GM19397 (cell line): ENCODE measurements around the gene FGD1.
A peak's percentile ranks its signal among the peaks of the same experiment; 100 is the strongest.

Source experiments
- ATAC-seq: cut with Tn5 transposase; IDR thresholded peaks from one replicate; pipeline ENCODE4 v1.9.1; 2021; ENCODE audit warnings: mild to moderate bottlenecking, moderate library complexity; ENCODE audit not compliant: unreplicated experiment

The FGD1 gene

DNA sequence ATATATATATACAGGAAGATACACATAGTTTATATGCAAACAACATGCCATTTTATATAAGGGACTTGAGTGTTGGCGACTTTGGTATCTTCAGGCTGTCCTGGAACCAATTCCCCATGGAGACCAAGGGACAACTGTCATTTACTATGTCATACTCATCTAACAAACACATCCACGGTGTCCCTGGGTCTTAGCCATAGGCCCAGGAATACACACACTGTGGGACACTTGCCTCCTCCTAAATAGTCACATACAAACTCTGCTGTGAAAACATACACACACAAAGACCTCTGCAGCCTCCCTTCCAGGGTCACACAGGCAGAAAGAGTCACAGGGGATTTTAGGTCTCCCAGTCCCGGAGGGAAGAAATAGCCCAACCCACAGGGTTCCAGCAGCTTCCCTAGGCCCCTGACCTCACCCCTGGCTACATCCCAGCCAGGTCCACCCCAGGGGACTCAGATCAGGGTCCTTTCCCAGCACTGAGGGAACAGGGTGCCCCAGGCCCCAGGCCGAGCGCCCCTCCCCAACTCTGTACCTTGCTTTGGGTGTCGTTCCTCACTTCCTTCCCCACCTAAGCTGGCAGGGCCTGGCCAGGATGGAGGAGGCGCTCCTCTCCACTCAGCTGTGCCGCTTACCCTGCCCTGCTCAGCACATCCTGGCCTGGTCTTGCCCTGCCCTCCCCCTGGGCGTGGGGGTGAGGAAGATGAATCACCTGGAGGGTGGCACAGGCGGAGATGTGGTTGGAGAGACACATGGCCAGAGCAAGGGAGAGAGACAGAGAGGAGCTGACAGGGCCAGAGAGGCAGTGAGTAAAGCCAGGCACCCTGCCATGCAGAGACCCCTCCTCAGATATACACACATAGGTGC is 21.8 kb downstream of the FGD1 start:
- no peak for ATAC-seq

DNA sequence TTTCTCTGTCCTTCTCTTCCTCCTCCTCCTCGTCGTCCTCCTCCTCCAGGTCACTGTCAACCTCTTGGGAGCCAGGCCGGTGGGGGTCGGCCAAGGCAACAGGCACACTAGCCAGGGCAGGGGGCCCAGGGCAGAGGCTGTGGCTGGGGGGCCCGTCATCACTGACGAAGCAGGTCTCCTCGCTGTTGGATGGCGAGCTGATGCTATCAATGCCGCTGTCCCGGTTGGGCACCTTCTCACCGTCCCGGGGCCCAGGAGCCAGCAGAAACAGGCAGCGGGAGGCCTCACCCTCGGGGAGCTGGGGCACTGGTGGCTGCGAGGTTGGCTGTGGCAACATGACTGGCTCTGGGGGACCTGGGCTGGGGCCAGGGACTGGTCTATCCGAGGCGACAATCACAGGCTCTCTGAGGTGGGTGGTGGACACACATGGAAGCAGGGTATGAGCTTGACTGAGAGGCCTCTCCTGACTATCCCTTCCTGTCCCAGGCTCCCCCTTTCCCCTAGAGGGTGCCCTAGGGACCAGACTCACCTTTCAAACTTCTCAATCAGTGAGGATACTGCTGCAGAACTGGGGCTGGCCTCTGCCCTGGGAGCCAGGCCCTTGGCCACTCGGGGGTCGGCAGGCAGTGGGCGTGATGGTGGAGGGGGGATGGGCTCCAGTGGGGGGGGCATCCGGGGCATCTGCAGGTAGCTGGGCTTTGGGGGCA is 25.8 kb downstream of the FGD1 start:
- no peak for ATAC-seq

DNA sequence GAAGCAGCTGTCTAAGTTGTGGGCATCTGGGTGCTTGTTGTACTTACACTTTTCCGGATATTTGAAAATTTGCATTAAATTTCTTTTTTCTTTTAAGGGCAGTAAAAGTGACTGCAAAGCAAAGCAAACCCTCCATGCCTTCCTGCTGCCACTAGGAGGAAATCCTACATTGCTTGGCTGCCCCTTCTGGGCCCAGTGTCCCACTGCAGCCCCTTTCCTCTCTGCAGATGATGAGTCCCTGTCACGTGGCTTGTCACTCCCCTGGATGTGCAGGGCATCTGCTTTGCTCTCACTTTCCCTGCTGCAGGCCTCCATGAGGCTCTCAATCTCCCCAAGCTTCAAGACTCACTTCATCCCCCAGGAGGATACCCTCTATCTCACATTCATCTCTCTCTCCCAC is 43.1 kb downstream of the FGD1 start:
- no peak for ATAC-seq

DNA sequence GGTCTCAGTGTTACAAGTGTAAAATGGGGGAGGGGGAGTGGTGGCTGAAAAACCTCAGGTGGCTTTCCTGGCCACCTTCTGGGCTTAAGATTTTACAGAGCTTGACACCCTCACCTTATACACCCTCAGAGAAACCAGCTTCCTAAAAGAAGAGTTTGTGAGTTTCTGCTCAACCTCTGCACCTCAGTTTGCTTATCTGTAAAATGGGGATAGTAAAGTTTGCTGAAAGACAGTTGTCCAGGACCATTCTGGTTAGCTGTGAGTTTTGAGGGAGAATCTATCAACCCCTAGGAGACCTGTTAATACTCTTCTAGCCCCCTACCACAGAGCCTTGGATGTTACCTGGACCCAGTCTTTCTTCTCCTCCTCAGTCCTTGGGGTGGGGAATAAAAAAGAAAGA is 46.1 kb downstream of the FGD1 start:
- ATAC-seq = no peak

DNA sequence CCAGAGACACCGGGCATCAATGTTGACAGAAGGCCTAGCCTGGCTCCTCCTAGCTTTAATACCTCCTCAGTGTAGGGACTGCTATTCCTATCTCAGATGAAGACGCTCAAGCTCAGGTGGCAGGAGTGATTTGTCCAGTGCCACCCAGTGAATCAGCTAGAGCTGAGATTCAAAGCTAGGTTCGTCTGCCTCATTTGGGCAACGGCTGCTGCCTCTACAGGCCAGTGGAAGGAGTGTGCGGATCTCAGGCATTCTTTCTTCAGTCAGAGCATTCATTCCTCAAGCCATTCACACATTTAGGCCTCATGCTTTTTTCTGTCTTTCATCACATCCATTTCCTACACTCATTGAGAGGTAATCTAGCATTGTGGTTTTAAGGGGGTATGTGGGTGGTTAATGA is 48.6 kb downstream of the FGD1 start:
- no peak for ATAC-seq

DNA sequence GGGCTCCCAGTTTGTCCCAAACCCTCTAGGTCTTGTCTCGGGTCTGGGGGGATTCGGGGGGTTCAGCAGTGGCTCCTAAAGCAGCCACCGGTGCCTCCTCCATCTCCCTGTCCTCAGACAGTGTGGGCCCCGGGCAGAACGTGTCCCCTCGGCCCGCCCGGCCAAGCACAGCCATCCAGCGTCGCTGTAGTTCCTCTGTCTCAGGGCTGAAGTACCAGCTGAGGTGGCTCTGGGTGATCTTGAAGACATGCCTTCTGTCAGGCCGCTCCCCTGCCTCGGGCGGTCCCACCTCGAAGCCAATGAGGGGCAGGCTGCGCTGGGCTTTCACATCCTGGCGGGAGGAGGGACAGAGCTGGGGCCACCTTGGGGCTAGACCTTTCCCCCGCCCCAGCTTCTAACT is 50.0 kb downstream of the FGD1 start:
- no peak for ATAC-seq

DNA sequence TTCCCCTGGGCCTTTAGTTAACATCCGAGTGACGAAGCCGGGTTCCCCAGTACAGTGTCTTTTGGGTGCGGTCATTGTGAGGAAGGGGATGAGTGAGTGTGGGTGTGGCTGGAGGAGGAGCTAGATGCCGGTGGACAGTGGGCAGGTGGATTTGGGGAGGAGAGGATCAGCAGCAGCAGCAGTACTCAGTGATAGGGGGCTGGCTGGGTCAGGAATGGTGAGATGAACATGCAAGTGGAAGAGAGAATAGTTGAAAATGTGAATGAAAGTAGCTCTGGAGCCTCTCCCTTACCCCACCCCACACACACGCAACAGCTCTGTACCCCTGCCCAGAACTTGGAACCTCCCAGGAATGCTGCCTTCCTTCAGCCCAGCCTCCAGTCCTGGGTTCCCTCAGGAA is 51.3 kb downstream of the FGD1 start:
- ATAC-seq = no peak

DNA sequence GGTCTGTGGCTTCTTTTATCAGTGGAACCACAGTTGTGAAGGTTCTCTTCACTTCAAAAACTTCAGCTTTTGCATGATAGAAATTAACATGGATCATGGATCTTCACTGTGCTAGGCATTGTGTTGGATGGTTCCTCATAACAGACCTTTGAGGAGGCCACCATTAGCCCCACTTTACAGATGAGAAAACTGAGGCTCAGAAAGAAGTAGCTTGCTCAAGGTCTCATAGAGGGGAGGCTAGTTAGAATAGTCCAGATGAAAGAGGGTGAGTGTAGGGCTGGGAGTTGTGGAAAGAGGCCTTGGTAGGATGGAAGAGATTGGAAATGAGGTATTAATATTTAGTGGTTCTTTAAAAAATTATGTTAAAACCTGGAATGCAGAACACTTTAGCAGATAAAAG is 53.2 kb downstream of the FGD1 start:
- ATAC-seq = no peak

DNA sequence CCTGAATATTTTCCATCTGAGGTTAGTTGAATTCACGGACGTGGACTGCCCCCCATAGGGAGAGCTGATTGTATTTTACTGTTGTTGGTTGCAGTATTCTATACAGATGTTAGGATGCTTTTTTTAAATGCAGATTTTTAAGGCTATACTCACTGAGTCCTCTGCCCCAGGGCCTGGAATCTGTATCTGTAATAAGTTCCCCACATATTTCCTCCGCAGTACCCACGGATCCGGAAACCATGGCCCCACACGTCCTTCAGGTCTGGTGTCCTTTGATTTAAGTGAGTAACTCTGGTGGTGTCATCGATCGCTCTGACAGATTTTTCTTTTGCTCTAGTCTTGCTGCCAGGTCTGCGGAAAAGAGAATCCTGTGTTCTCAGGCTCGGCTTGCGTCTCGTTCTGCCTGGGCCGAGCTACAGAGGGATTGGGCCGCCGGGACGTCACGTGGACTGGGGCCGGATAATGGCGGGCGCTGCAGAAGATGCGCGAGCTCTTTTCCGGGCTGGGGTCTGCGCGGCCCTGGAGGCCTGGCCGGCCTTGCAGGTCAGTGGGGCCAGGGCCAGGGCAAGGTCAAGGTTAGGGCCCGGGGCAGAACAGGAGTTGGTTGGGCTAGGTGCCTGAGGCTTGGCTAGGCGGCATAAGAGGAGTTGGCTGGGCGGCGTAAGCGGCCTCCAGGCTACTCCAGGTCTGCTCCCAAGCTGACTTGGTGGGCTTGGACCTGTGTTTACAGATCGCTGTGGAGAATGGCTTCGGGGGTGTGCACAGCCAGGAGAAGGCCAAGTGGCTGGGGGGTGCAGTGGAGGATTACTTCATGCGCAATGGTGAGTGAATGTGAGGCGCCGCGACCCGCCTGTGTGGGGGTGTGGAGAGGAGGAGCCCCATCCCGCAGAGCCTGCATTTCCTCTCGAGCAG is 55.8 kb downstream of the FGD1 start, which contains the start of gene TSR2:
TSS of gene TSR2 (plus strand) at position 445 of the 912 bp plus-strand sequence. CDS start at position 463, 18 bp downstream.
- peak; percentile 97 for ATAC-seq

DNA sequence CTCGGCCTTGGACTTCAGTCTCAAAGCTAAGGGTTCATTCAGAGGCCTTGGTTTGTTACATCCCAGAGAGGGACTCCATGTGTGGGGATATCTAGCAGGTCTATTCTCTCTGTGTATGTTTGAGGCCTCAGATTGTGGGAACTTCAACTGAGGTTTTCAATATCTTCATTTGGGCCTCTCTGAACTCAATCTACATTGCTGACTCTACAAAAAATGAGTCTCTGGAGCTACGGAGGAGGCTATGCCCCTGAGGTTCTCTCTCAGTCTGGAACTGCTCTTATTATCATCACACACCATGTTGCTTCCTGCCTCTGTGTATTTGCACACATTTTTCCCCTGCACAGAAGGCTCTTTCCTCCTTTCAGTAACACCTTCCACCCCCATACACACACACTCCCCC is 60.9 kb downstream of the FGD1 start:
- ATAC-seq = no peak

DNA sequence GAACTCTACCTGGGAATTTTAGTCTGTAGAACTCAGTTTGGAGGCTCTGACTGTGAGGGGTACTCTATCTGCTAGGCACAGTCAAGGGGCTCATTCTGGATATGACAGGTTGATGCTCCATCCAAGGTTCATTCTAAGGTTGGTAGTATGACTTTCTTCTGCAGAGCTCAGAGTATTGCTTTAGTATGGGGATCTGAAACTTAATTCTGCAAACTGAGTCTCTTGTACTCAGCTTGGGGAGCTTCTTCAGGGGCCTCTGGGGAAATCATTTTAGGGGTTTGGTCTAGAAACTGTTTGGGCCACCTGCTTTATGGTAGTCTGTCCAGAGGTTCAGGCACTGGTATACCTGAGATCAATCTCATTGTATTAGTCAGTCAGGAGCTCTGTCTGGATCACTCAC is 65.5 kb downstream of the FGD1 start:
- no peak for ATAC-seq

DNA sequence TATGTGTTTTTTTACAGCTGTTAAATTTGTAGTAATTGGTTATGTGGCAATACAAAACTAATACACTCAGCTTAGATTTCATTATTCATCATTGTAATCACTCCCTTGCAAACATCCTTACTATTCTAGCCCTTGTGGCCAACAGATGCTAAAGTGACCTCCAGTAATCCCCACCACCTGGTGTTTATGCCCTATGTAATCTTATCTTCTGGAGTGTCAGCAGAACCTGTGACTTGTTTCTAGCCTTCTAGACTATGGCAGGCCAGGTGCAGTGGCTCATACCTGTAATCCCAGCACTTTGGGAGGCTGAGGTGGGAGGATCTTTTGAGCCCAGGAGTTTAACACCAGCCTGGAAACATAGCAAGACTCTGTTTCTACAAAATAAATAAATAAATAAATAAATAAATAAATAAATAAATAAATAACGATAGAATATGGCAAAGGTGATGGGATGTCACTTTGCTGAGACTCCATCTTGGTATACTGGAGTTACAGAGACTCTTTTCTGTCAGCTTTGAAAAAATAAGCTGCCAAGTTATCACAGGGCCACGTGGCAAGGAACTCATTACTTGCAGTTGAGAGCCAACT is 68.1 kb downstream of the FGD1 start:
- no peak for ATAC-seq

DNA sequence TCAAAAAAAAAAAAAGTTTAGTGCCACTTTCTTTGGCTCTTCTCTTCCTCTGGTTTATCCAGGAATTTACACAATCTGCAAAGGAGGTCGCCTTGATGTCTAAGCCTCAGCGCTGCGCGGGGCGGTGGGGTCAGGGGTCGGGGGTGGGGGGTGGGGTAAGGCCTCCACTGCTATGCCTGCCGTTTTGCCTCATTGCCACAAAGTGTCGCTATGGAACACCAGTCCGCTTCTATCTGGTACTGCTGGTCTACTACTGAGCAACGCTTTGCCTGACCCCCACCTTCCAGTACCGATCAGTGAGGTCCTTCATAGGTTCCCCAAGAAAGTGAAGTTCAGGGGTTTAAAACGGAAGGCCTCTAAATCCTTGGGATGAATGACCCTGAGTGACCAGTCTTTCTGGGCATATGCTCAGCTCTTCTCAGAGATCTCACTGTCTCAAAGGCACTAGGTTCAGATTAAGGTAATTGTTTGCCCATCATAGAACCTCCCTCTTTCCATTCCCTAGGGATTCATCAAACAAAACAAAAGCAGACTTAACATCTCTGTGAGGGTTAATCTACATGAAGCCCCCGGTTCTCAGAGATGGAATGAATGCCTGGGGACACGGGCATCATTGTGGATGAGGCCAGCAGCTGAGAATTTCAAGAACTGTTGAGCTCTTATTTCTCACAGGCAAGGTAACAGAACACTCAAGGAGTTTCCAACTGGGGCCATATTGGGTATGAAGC is 72.7 kb downstream of the FGD1 start:
- no peak for ATAC-seq

DNA sequence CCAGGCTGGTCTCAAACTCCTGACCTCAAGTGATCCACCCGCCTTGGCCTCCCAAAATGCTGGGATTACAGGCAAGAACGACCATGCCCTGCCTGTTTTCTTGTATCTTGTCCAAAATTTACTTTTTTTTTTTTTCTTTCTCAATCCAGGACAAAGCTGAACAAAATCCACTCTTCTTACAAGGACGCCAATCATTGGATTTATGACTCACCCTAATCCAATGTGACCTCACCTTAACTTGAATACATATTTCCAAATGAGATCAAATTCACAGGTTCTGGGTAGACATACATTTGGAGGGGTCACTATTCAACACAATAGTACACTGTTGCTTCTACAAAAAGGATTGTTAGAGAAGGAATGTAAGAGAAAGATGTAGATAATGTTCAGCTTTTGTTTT is 73.9 kb downstream of the FGD1 start:
- ATAC-seq = no peak

DNA sequence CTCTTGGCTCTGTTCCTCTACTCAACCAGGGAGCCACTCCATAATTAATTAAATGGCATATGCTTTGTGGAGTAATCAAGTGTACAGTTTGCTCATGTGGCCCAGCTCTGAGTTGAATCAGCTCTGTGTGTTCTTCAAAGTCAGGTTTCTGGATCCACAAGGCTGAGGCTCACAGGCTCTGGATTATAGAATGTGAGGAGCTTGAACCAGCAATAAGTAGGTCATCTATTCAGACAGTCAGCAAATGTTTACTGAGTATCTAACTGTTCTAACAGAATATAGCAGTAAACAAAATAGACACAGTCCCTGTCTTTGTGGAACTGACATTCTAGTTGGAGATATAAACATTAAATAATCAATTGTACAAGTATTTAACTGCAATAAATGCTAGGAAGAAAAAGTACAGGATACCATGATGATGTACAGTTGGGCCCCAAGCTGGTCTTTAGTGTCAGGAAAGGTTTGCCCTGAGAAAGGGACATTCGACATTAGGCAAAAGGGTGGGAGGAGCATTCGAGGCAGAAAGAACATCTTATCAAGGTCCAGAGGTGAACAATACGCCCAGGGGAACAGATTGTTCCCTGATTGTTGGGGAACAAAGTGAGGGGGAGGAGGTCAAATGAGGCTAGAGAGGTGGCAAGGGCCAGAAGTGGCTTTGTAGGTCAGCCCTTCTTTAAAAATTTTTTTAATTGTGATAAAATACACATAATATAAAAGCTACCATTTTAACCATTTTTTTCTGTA is 76.3 kb downstream of the FGD1 start:
- ATAC-seq = no peak

DNA sequence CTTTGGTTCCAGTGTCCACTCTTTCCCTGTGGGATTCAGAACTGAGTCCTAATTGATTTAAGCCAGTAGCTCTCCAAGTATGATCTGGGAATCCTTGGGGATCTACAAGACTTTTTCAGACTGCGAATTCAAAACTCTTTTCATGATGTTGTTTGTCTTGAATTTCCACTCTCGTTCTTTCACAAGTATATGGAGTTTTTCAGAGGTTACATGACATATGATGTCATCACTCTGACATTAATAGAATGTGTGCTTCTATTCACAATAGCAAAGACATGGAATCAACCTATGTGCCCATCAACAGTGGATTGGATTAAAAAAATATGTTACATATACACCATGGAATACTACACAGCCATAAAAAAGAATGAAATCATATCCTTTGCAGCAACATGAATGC is 79.1 kb downstream of the FGD1 start:
- ATAC-seq = no peak

DNA sequence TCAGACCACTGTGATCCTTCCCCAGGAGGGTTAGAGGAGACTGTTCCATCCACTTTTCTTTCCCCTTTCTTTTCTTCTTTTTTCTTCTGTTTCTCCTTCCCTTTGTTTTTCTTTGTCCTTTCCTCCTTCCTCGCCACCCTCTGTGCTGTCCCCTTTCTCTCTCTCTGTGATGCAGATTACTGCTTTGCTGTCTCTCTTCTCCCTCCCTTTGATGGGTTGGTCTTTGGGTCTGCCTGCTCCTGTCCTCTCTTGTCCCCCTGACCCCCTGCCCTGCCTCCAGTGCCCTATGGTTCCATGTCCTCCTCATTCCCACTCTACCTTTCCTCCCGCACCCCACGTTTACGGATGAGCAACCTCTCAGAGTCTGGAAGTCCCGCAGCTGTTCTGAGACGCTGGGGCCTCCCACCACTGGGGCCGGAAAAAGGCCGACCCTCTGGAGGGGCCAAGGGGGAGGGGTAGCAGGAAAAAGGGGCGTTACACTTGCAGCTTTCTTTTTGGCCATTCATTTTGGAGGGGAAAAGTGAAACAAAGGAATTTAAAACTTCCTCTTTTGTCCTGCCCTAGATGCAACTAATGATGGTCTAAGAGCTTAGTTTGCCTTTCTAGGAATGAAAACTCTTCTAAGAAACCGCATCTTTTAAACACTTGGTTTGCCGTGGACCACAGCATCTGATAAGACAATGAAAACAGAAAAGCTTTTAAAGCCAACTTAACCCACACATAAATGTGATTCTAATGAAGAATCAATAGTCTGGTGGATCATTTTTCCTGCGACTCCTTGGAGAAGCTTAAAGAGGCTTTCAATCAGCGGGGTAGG is 80.3 kb downstream of the FGD1 start:
- ATAC-seq = no peak

DNA sequence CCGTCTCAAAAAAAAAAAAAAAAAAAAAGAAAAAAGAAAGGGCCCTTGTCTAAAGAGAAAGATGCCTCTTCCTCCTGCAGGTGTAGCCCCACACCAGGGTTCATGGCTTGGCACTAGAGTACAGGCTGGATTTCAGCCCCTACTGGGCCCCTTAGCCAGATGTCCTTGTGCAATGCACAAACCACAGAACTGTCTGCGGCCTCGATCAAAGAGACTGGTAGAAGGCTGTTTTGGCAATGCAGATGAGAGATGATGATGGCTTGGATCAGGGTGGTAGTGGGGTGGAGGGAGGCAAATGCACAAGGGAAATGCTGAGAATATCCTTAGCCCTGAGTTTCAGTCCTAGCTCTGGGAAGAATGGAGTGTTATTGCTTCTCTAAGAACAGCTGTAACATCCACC is 82.3 kb downstream of the FGD1 start:
- no peak for ATAC-seq

DNA sequence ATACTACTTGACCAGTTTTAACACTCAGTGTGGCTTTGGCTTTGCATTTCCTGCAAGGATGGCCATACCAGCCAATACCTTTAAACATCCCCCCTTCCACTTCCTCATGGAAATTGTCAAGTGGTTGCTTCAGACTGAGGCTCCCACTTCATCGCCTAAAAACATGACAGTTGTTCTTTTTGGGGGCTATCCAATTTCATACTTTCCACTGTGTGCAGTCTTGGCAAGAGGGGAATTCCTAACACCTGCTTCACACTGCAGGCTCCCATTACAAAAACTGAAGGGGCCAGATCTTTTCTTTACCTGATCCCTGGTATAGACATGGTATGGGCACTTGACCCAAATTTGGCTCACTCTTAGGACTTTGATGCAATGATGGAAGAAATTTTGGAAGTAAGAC is 84.3 kb downstream of the FGD1 start:
- ATAC-seq = no peak
